ENCODE measurements around the gene GTF2IRD1.

DNA sequence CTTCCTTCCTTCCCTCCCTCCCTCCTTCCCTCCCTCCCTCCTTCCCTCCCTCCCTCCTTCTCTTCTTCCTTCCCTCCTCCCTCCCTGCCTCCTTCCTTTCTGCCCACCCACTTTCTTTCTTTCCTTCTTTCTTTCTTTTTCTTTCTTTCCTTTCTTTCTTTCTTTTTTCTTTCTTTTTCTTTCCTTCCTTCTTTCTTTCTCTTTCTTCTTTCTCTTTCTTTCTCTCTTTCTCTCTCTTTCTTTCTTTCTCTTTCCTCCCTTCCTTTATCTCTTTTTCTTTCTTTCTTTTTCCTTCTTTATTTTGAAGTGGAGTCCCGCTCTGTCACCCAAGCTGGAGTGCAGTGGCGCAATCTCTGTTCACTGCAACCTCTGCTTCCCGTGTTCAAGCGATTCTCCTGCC, 33.7 kb upstream of the GTF2IRD1 start:
- no peak for TF ChIP-seq EZH2 (IDR thresholded peaks at IDR 0.05; ENCODE audit: borderline replicate concordance, low read length)
- TF ChIP-seq, protein P1, sequence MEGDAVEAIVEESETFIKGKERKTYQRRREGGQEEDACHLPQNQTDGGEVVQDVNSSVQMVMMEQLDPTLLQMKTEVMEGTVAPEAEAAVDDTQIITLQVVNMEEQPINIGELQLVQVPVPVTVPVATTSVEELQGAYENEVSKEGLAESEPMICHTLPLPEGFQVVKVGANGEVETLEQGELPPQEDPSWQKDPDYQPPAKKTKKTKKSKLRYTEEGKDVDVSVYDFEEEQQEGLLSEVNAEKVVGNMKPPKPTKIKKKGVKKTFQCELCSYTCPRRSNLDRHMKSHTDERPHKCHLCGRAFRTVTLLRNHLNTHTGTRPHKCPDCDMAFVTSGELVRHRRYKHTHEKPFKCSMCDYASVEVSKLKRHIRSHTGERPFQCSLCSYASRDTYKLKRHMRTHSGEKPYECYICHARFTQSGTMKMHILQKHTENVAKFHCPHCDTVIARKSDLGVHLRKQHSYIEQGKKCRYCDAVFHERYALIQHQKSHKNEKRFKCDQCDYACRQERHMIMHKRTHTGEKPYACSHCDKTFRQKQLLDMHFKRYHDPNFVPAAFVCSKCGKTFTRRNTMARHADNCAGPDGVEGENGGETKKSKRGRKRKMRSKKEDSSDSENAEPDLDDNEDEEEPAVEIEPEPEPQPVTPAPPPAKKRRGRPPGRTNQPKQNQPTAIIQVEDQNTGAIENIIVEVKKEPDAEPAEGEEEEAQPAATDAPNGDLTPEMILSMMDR (conservative IDR thresholded peaks at IDR 0.05 in 1 of 2, IDR thresholded peaks at IDR 0.05 in 1 of 2; ENCODE audit: extremely low read depth in 1 of 2, insufficient read depth in 1 of 2, low read depth in 1 of 2, low read length in 2 of 2), result no peak

Data from mammary epithelial cell (primary cell).